ENCODE data around the gene SSBP4. TPM values are rescaled to one million over a fixed set of nuclear protein-coding genes. Genes with fewer than 3 reads are reported as not detected.
A peak's percentile ranks its signal among the peaks of the same experiment; 100 is the strongest.

SSBP4 gene
- total and polyA plus RNA-seq, 2 donors (not counting 1 experiment from before 2014, with no cell fraction given) = 37.0 to 64.2 TPM

GRCh38 chr19:18436671-18437490, 17.7 kb downstream of the SSBP4 start:
- Histone ChIP-seq H3K9ac (ENCODE audit: low read length) (peak overlapping the region; percentile 59), H3K27ac (ENCODE audit: low read length in 2 of 2) (no peak overlapping the region), H3K27me3 (replicated peaks in 1 of 4; ENCODE audit: control extremely low read depth in 1 of 4, control insufficient read depth in 3 of 4, insufficient read depth in 4 of 4, low read length in 3 of 4) (no peaks in the 10 kb centered on the region), H2AFZ (ENCODE audit: insufficient read depth, low read depth, low read length, poor library complexity, severe bottlenecking) (peak overlapping the region; percentile 68), H3K4me2 (replicated peaks; ENCODE audit: low read depth, low read length, poor library complexity, severe bottlenecking) (peak overlapping the region; percentile 90), H4K20me1 (ENCODE audit: control insufficient read depth, insufficient read depth, low read length, poor library complexity, severe bottlenecking) (peaks cover 28% of the 10 kb centered on the region), H3K79me2 (ENCODE audit: control insufficient read depth, insufficient read depth, low read length) (peaks cover 5% of the 10 kb centered on the region), H3K4me3 (ENCODE audit: control extremely low read depth in 1 of 5, extremely low read depth in 1 of 5, insufficient read depth in 1 of 5, low read depth in 2 of 5, low read length in 4 of 5) (peak overlapping the region in 4 of 5 experiments; percentile 55 to 62 (median 60)), H3K9me3 (ENCODE audit: control extremely low read depth in 1 of 3, control insufficient read depth in 2 of 3, insufficient read depth in 1 of 3, low read length in 2 of 3) (no peaks in the 10 kb centered on the region), H3K36me3 (replicated peaks in 1 of 2; ENCODE audit: control extremely low read depth in 1 of 2, control insufficient read depth in 1 of 2, extremely low read depth in 1 of 2, insufficient read depth in 2 of 2, low read length in 1 of 2) (no peaks in the 10 kb centered on the region), H3K4me1 (ENCODE audit: control insufficient read depth in 2 of 2, insufficient read depth in 2 of 2, low read length in 2 of 2) (peaks cover 22 to 47% of the 10 kb centered on the region in 2 donors)
- 23% methylated on average over 60 of the region's 67 CpGs for WGBS (ENCODE audit: insufficient coverage)
- H3K27ac Mint-ChIP-seq = peak overlapping the region; percentile 78
- no peaks in the 10 kb centered on the region for H3K9me3 Mint-ChIP-seq (ENCODE audit: insufficient read depth)
- ChIA-PET CTCF (interaction anchor here (0.6 to 1.0 kb wide), 2 partner anchors 18 to 108 kb away, joined by 3 read pairs; partner anchors contain the start of gene SSBP4), POLR2A (no interaction called here)
- peaks cover 34% of the 10 kb centered on the region for H3K4me1 Mint-ChIP-seq
- H3K4me3 Mint-ChIP-seq = peak overlapping the region; percentile 84
- ATAC-seq (ENCODE audit: low read depth) = peak; percentile 69
- DNase-seq = peak; percentile 87
- intact Hi-C loops (cut with micrococcal nuclease) = loop anchor here (1.0 kb wide), 1 partner anchor 8 kb away; no protein-coding TSS in a partner anchor
- no peaks in the 10 kb centered on the region for H3K27me3 Mint-ChIP-seq
- no peak for TF ChIP-seq EZH2 (IDR thresholded peaks at IDR 0.05; ENCODE audit: borderline replicate concordance, insufficient read depth, low read depth, low read length, poor library complexity, severe bottlenecking)
- TF ChIP-seq CTCF (IDR thresholded peaks at IDR 0.05) = peak; percentile 34
